K562 (cell line): ENCODE measurements around the gene OVOL2.

ENCODE experiments used
- ADNP ChIP-seq: fragments of 200-800 bp; sonication (Bioruptor generic); IDR thresholded peaks from 2 replicates; pipeline ENCODE4 v1.6.1; 2016; ENCODE audit warnings: missing genetic modification characterization, missing compliant biosample characterization
- ATF3 ChIP-seq, 2 experiments: fragments of 450-650 bp in 1 of 2; sonication (generic) in 1 of 2; formaldehyde crosslinking in 1 of 2; IDR thresholded peaks in 1 of 2; conservative IDR thresholded peaks in 1 of 2; 2 replicates each; pipeline versions ENCODE4 v1.6.1 to v1.8.1; 2016 to 2023; ENCODE audit warnings: mild to moderate bottlenecking in 2 of 2, moderate library complexity in 2 of 2, inconsistent platforms in 1 of 2, missing genetic modification reagents in 1 of 2
- MYNN ChIP-seq, 2 experiments: sonication (generic); formaldehyde crosslinking in 1 of 2; IDR thresholded peaks; 2 replicates each; pipeline versions ENCODE4 v1.5.0 to v1.6.1; 2016 to 2020; ENCODE audit warnings: antibody characterized with exemption in 1 of 2, missing genetic modification reagents in 1 of 2
- PCBP1 ChIP-seq: fragments of 200-400 bp; formaldehyde crosslinking; IDR thresholded peaks from 2 replicates; pipeline ENCODE4 v1.6.1; 2018; ENCODE audit warnings: mild to moderate bottlenecking, low read depth, low read length; ENCODE audit not compliant: poor library complexity, severe bottlenecking
- SIN3A ChIP-seq, 2 experiments: fragments of 150-350 bp in 1 of 2; IDR thresholded peaks; 2 replicates each; pipeline ENCODE4 v1.6.1; 2011 to 2016; ENCODE audit warnings: borderline replicate concordance in 2 of 2, low read depth in 2 of 2, low read length in 2 of 2, mild to moderate bottlenecking in 2 of 2, moderate library complexity in 2 of 2; ENCODE audit not compliant: control insufficient read depth in 1 of 2
- TSHZ1 ChIP-seq: fragments of 250-450 bp; sonication (Bioruptor Pico); IDR thresholded peaks from 2 replicates; pipeline ENCODE4 v1.4.0; 2020; ENCODE audit warnings: mild to moderate bottlenecking, moderate library complexity
- YY1 ChIP-seq, 3 experiments: IDR thresholded peaks; 2 replicates each; pipeline ENCODE4 v1.6.1; 2011; ENCODE audit warnings: low read length in 2 of 3, mild to moderate bottlenecking in 2 of 3, moderate library complexity in 2 of 3, borderline replicate concordance in 1 of 3, control low read depth in 1 of 3, low read depth in 1 of 3; ENCODE audit not compliant: insufficient read depth in 3 of 3, insufficient replicate concordance in 2 of 3, control insufficient read depth in 1 of 3, insufficient read length in 1 of 3; ENCODE audit errors: extremely low read depth in 1 of 3
- TF ChIP-seq, protein P1 (sequence below), 3 experiments: IDR thresholded peaks in 2 of 3; conservative IDR thresholded peaks in 1 of 3; 2 replicates each; pipeline ENCODE4 v1.5.1; 2011 to 2012; ENCODE audit warnings: low read length in 3 of 3, mild to moderate bottlenecking in 3 of 3, control low read depth in 2 of 3, improper control_type of control experiment in 1 of 3, inconsistent platforms in 1 of 3, low read depth in 1 of 3, mixed read lengths in 1 of 3, moderate library complexity in 1 of 3; ENCODE audit not compliant: insufficient read depth in 2 of 3
- TF ChIP-seq, protein P2 (sequence below): sonication (generic); formaldehyde crosslinking; IDR thresholded peaks from 2 replicates; pipeline ENCODE4 v1.8.0; 2022; ENCODE audit warnings: mild to moderate bottlenecking, low read depth, missing genetic modification reagents
- TF ChIP-seq, protein P3 (sequence below): fragments of 200-600 bp; sonication (generic); IDR thresholded peaks from one replicate; pipeline ENCODE4 v1.6.1; 2012; ENCODE audit warnings: mild to moderate bottlenecking, low read depth, low read length, inconsistent platforms

- TF ChIP-seq SIN3A (IDR thresholded peaks at IDR 0.05; ENCODE audit: borderline replicate concordance in 2 of 2, control insufficient read depth in 1 of 2, low read depth in 2 of 2, low read length in 2 of 2): no peak
- no peak for TF ChIP-seq PCBP1
- TF ChIP-seq, protein P1, sequence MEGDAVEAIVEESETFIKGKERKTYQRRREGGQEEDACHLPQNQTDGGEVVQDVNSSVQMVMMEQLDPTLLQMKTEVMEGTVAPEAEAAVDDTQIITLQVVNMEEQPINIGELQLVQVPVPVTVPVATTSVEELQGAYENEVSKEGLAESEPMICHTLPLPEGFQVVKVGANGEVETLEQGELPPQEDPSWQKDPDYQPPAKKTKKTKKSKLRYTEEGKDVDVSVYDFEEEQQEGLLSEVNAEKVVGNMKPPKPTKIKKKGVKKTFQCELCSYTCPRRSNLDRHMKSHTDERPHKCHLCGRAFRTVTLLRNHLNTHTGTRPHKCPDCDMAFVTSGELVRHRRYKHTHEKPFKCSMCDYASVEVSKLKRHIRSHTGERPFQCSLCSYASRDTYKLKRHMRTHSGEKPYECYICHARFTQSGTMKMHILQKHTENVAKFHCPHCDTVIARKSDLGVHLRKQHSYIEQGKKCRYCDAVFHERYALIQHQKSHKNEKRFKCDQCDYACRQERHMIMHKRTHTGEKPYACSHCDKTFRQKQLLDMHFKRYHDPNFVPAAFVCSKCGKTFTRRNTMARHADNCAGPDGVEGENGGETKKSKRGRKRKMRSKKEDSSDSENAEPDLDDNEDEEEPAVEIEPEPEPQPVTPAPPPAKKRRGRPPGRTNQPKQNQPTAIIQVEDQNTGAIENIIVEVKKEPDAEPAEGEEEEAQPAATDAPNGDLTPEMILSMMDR (IDR thresholded peaks at IDR 0.05 in 2 of 3, conservative IDR thresholded peaks at IDR 0.05 in 1 of 3; ENCODE audit: insufficient read depth in 2 of 3, low read depth in 1 of 3, low read length in 3 of 3): no peak
- no peak for TF ChIP-seq YY1 (IDR thresholded peaks at IDR 0.05; ENCODE audit: borderline replicate concordance in 1 of 3, control insufficient read depth in 1 of 3, extremely low read depth in 1 of 3, insufficient read depth in 3 of 3, insufficient read length in 1 of 3, insufficient replicate concordance in 2 of 3, low read depth in 1 of 3, low read length in 2 of 3)
- no peak for TF ChIP-seq MYNN (IDR thresholded peaks at IDR 0.05)
- TF ChIP-seq MYNN (CRISPR knock-in tag; IDR thresholded peaks at IDR 0.05): no peak
- TF ChIP-seq, protein P2, sequence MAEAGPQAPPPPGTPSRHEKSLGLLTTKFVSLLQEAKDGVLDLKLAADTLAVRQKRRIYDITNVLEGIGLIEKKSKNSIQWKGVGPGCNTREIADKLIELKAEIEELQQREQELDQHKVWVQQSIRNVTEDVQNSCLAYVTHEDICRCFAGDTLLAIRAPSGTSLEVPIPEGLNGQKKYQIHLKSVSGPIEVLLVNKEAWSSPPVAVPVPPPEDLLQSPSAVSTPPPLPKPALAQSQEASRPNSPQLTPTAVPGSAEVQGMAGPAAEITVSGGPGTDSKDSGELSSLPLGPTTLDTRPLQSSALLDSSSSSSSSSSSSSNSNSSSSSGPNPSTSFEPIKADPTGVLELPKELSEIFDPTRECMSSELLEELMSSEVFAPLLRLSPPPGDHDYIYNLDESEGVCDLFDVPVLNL: no peak
- TF ChIP-seq, protein P3, sequence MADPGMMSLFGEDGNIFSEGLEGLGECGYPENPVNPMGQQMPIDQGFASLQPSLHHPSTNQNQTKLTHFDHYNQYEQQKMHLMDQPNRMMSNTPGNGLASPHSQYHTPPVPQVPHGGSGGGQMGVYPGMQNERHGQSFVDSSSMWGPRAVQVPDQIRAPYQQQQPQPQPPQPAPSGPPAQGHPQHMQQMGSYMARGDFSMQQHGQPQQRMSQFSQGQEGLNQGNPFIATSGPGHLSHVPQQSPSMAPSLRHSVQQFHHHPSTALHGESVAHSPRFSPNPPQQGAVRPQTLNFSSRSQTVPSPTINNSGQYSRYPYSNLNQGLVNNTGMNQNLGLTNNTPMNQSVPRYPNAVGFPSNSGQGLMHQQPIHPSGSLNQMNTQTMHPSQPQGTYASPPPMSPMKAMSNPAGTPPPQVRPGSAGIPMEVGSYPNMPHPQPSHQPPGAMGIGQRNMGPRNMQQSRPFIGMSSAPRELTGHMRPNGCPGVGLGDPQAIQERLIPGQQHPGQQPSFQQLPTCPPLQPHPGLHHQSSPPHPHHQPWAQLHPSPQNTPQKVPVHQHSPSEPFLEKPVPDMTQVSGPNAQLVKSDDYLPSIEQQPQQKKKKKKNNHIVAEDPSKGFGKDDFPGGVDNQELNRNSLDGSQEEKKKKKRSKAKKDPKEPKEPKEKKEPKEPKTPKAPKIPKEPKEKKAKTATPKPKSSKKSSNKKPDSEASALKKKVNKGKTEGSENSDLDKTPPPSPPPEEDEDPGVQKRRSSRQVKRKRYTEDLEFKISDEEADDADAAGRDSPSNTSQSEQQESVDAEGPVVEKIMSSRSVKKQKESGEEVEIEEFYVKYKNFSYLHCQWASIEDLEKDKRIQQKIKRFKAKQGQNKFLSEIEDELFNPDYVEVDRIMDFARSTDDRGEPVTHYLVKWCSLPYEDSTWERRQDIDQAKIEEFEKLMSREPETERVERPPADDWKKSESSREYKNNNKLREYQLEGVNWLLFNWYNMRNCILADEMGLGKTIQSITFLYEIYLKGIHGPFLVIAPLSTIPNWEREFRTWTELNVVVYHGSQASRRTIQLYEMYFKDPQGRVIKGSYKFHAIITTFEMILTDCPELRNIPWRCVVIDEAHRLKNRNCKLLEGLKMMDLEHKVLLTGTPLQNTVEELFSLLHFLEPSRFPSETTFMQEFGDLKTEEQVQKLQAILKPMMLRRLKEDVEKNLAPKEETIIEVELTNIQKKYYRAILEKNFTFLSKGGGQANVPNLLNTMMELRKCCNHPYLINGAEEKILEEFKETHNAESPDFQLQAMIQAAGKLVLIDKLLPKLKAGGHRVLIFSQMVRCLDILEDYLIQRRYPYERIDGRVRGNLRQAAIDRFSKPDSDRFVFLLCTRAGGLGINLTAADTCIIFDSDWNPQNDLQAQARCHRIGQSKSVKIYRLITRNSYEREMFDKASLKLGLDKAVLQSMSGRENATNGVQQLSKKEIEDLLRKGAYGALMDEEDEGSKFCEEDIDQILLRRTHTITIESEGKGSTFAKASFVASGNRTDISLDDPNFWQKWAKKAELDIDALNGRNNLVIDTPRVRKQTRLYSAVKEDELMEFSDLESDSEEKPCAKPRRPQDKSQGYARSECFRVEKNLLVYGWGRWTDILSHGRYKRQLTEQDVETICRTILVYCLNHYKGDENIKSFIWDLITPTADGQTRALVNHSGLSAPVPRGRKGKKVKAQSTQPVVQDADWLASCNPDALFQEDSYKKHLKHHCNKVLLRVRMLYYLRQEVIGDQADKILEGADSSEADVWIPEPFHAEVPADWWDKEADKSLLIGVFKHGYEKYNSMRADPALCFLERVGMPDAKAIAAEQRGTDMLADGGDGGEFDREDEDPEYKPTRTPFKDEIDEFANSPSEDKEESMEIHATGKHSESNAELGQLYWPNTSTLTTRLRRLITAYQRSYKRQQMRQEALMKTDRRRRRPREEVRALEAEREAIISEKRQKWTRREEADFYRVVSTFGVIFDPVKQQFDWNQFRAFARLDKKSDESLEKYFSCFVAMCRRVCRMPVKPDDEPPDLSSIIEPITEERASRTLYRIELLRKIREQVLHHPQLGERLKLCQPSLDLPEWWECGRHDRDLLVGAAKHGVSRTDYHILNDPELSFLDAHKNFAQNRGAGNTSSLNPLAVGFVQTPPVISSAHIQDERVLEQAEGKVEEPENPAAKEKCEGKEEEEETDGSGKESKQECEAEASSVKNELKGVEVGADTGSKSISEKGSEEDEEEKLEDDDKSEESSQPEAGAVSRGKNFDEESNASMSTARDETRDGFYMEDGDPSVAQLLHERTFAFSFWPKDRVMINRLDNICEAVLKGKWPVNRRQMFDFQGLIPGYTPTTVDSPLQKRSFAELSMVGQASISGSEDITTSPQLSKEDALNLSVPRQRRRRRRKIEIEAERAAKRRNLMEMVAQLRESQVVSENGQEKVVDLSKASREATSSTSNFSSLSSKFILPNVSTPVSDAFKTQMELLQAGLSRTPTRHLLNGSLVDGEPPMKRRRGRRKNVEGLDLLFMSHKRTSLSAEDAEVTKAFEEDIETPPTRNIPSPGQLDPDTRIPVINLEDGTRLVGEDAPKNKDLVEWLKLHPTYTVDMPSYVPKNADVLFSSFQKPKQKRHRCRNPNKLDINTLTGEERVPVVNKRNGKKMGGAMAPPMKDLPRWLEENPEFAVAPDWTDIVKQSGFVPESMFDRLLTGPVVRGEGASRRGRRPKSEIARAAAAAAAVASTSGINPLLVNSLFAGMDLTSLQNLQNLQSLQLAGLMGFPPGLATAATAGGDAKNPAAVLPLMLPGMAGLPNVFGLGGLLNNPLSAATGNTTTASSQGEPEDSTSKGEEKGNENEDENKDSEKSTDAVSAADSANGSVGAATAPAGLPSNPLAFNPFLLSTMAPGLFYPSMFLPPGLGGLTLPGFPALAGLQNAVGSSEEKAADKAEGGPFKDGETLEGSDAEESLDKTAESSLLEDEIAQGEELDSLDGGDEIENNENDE: no peak
- TF ChIP-seq TSHZ1 (CRISPR knock-in tag): no peak
- no peak for TF ChIP-seq ATF3 (IDR thresholded peaks at IDR 0.05)
- TF ChIP-seq ATF3 (CRISPR knock-in tag; conservative IDR thresholded peaks at IDR 0.05): no peak
- no peak for TF ChIP-seq ADNP (tag)
These were observed 45.8 kb upstream of the OVOL2 start for GRCh38 chr20:18103497-18103896.
